LoVo (cell line): Measurements from ENCODE around the gene LAMB4.

Source experiments
- DNase-seq: peaks from one replicate; pipeline ENCODE4 v3.0.0-alpha.2; 2016; ENCODE audit warnings: low spot score

Gene LAMB4

DNA sequence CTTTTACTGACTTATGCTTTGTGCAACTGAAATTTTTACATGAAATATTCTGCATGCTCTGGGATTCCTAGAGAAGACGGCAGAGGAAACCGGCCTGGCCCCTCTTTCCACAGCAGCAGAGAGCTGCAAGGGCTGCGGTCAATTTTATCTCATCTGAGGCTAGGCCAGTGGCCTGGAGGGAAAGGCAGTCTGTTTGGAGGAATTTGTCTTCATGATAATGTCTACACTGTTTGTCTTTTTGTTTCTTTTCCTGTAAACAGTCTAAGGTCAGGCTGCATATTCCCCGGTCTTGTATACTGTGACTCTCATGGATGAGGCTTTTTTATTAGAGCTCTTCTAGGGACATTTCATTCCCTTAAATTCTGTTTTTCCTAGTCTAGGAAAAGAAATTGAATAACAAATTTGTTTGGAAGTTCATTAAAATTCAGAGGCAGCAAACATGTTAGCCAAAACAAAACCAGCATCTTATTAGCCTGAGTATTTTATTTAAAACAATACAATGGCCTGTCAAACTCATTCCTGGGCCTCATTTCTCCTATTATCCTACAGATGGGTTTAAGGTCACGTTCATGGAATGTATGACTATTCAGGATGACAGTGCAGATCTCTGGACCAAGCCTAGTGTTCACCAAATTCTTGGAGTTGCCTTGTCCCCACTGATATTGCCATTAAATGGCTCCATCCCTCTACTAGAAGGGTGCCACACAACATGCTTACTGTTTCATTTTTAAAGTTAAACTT lies 26.4 kb downstream of the LAMB4 start:
- DNase-seq = no peak

- no peak for DNase-seq
Observed at GRCh38 chr7:108102671-108103312, 27.4 kb downstream of the LAMB4 start.

- no peak for DNase-seq
Observed at GRCh38 chr7:108101759-108102158, 28.4 kb downstream of the LAMB4 start.

DNA sequence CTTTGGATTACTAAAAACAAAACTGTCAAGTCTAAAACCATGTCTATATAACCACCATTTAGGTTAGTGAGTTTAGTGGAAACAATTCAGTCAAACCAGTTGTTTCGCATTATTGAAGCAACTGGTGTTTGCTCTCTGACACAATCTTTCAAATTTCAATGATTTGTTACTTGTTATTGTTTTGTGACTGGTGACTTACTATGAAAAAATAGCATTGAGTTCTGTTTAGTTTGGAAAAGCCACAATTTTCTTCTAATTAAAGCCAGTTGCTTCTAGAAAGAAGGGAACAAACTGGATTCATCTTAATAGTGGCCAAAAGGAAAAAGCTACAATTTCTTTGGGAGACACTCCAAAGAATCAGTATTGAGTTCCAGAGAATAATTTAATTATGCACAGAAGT lies 30.4 kb downstream of the LAMB4 start:
- no peak for DNase-seq

DNA sequence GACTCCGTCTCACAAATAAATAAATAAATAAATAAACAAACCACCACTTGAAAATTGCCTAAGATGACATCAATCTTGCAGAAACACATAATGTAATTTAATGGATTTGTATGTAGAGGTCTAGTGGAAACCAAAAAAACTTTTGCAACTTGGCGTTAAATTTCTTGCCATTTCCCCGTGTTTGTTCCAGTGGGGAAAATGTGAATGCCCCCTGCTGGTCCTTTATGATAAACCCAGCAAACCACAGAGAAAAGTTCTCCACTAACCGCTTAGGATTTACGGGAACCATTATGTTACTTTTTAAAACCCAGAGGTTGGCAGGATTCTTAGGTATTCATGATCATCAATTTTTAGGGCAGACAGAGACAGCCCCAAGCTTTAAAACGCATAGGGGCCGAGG lies 32.5 kb downstream of the LAMB4 start:
- DNase-seq = peak; percentile 39

GRCh38 chr7:108096996-108097395 lies 33.2 kb downstream of the LAMB4 start:
- DNase-seq = no peak

DNA sequence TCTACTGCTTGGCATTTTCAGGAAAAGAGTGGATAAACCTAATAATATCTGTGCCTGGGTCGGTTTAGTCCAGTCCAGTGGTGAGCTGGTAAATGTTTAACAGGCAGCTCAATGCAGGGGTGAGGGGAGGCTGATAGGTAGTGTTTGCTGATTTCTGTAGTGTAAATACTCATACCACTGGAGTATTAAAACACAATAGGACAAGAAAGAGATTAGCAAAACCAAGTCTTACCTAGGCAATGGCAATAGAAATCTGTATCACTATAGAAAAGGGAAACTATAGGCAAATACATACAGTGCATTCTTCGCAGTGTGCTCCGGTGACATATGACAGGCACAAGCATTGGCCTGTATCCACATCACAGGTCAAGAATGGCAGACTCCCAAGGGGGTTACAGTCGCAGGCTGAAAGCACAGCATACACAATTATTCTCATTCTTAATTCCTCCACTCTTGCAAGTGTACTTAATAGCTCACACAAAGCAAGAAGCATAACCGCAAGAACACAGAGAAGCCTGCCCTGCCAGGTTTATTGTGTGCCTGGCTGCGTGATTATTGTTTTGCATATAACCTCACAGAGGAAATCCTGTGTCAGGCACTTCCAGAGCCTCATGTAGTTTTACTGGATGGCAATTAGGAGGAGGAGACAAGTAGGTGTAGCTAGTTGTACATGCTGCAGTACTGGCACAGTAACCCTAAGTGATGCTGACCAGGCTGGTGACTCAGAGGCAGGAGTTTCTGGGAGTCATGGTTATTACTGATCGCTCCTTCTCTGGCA lies 35.0 kb downstream of the LAMB4 start:
- DNase-seq = no peak

DNA sequence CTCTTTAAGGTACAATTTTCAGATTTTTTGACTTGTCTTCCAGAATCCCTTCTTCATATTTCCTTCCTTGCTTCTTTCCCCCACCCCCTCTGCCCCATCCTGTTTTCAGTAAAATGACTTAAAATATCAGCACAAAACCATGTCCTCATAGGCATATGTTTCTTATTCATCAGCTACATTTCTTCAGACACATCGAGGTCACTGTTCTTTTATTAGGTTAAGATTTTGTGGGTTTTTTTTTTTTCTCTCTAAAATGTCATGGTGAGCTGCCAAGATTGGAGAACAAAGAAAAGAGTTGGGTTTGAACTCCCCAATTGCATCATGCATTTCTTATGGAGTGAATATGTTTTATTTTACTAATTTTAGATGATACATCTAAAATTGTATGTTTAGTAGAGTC lies 35.8 kb downstream of the LAMB4 start:
- no peak for DNase-seq

GRCh38 chr7:108093851-108094331 lies 36.3 kb downstream of the LAMB4 start:
- DNase-seq = no peak

GRCh38 chr7:108093341-108093740 lies 36.8 kb downstream of the LAMB4 start:
- no peak for DNase-seq

DNA sequence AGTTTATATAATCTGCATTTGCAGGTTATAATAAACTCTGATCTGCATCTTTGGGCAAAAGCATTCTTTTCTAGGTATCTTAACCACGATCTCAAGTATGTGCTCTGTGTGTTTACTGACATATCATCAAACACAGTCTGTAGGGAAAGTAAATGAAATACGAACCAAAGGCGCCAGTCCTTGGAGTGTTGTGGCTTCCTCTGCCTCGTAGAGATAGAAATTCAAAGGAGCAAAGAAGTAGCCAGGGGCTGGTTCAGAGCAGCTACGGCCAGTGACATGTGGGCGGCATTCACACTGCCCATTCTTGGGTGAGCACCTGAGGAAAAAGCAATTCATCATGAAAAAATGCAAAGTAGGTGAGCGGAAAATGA lies 38.7 kb downstream of the LAMB4 start:
- no peak for DNase-seq

DNA sequence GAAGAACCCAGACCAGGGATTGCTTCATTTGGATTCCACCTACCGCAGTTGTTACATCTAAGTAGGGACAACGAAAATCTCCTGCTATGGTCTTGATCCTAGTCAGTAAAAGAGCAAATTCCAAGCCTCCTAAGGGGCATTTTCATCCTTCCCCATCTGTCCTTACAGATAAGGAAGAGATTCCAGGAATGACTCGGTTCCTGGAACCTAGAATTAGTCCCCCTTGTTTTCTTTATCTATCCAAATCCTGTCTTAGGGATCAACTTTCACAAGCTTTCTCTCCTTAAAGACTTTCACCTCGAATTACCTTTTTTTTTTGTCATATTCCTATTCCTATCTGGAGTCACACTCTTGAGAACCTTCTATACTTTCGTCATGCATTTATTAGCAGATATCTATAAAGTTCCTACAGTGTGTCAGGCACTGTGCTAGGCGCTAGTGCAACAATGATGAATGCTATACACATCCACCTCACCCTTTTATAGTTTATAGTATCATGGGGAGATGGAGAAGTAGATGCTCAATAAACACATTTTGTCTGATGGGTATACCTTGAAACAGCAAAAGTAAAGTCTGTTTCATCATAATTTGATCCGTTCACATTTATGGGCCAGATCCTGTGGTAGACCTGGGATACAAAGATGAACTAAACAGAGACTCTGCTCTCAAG lies 39.2 kb downstream of the LAMB4 start:
- no peak for DNase-seq

DNA sequence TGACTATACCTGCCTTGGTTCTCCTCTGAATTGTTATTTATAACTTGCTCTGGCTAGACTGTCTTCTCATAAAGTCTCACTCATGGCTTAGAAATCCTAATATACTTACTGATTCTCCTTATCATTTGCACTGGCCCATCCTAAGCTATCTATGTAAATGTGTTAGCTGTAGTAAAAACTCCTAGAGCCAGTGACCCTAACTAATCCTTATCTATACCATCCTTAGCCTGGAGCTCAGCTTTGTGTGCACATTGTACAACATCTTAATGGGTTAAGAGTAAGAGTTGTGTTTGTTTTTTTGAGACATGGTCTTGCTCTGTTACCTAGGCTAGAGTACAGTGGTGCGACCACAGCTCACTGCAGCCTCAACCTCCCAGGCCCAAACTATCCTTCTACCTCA lies 40.8 kb downstream of the LAMB4 start:
- DNase-seq = no peak

GRCh38 chr7:108088729-108089128 lies 41.4 kb downstream of the LAMB4 start:
- DNase-seq = no peak

- DNase-seq = no peak
Observed at GRCh38 chr7:108087778-108088177, 42.4 kb downstream of the LAMB4 start.

- no peak for DNase-seq
Observed at GRCh38 chr7:108086962-108087361, 43.2 kb downstream of the LAMB4 start.

DNA sequence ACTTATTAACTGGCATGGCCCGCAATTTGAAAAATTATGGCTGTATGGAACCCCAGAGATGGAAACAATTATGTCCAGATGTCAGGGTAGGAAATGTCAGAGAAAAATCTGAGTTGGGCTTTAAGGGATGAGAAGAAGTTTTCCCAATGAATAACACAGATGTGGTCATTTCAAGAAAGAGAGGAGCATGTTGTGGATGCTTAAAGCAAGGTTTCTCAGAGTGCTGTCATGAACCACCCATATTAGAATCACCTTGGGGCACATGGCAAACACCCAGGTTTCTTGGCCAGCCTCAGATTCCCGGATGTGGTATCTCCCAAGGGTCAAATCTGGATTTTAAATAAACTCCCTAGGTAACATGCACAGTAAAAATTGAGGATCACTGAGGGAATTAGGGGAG lies 43.6 kb downstream of the LAMB4 start:
- DNase-seq = no peak

GRCh38 chr7:108083980-108084379 lies 46.2 kb downstream of the LAMB4 start:
- no peak for DNase-seq

DNA sequence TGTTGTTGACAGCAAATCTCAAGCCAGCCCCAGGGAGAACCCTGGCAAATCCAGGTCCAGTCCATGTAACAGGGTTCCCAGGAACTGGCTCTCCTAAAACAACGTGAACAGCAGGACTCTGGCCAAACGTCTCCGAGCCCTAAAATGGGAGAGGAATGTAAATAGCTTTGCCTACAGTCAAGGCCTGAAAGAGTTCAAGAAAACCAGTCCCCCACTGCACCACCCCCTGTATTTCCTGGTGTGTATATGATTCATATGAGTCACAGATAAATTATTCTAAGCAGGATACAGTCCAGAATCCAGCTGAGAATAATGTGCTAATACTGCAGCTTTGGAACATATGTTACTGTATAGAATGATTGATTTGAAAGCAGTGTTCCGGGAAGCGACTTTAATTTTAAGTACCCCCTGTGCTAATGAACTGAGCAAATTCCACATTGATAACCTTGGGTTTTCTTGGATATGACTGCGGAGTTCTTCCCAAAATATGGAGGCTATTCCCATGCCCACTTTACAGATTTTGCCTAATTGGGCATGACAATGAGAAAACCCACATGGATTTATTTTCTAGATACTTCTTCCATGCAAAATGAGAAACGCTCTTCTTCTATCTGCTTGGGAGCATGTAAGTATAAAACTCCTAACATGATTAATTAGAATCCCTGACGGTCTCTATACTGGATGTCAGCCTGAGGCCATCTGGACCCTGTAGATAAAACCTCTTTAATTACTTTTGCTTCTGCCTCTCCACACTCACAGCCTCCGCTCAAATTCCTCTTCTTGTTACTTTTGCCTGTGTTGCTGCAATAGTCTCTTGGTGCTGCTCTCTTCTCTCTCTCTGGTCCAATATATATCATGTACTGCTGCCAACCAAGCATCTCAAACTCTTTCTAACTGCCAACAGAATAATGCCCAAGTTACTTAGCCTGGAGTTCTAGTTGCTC lies 50.2 kb downstream of the LAMB4 start:
- DNase-seq = no peak

DNA sequence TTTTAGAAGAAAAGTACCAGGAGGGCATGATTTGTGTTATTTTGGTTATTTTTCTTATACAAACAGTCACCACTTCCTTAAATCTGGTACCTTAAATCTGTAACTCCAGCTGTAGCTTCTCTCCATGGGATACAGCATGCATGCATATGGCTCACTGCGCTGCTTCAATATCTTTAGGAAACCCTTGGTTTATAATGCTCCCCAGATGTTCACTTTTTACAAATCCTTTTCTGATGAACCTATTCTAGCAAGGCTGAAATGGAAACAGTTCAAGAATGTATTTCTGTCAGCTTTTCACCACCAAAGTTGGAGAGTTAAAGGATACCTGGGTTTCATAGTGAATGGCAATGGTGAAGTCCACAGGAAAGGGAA lies 50.9 kb downstream of the LAMB4 start:
- DNase-seq = no peak

- DNase-seq = no peak
Observed at GRCh38 chr7:108078691-108079090, 51.5 kb downstream of the LAMB4 start.
